Left lung (tissue), 10 donors: ENCODE results near the gene MTHFSD. TPM values are rescaled to one million over a fixed set of nuclear protein-coding genes. Genes with fewer than 3 reads are reported as not detected.

Source experiments
- ATAC-seq: fragments of 200-7000 bp; cut with Tn5 transposase; one replicate; pipeline ENCODE4 v1.9.1; 2020; ENCODE audit warnings: moderate library complexity
- DNase-seq, 4 donors: peaks; one replicate each; pipeline ENCODE4 v3.0.0-alpha.2; 2013 to 2020
- H3K27ac ChIP-seq, 2 donors: fragments of 200-600 bp; sonication (generic) in 1 of 2; one replicate each; pipeline versions ENCODE4 v1.5.0 to v1.8.0; 2020 to 2021
- H3K27me3 ChIP-seq, 2 donors: fragments of 200-600 bp; sonication (generic) in 1 of 2; one replicate each; pipeline versions ENCODE4 v1.5.0 to v1.8.0; 2020 to 2021
- H3K36me3 ChIP-seq, 2 donors: fragments of 200-600 bp; sonication (generic) in 1 of 2; one replicate each; pipeline versions ENCODE4 v1.5.0 to v1.8.0; 2020 to 2021
- H3K4me1 ChIP-seq, 2 donors: fragments of 200-600 bp; one replicate each; pipeline ENCODE4 v1.8.0; 2021
- H3K4me3 ChIP-seq, 2 donors: fragments of 200-600 bp; sonication (generic) in 1 of 2; one replicate each; pipeline versions ENCODE4 v1.5.0 to v1.8.0; 2020 to 2021; ENCODE audit warnings: mild to moderate bottlenecking in 1 of 2
- H3K9me3 ChIP-seq, 2 donors: fragments of 200-600 bp; sonication (generic) in 1 of 2; one replicate each; pipeline versions ENCODE4 v1.5.0 to v1.8.0; 2020 to 2021
- CTCF ChIP-seq, 2 donors: fragments of 200-600 bp; sonication (generic) in 1 of 2; IDR thresholded peaks; one replicate each; pipeline versions ENCODE4 v1.5.0 to v1.8.0; 2021; ENCODE audit warnings: antibody characterized with exemption in 2 of 2
- intact Hi-C, 2 donors: fragments of 100-400 bp; cut with DNase I; formaldehyde crosslinking; loops; one replicate each; pipeline versions ENCODE4 v1.11.2 to v1.14.2; 2022
- polyA plus RNA-seq, 6 donors: library from polyadenylated mRNA; unstranded; fragments of 120-200 nt; gene quantifications; one replicate each; pipeline ENCODE4 v1.2.1, GENCODE V29; 2013; ENCODE audit not compliant: insufficient read length in 6 of 6
- total RNA-seq, 2 donors: library from RNA; stranded (reverse); fragmentation: NEBNext Ultra II Directional; extraction: Animal tissue kit (Norgen Biotek cat#: 25700); gene quantifications; one replicate each; pipeline ENCODE4 v1.2.1, GENCODE V29; 2021
- donor health status: DM: no; HTN: yes; CAD: no.
- donor health status: DM: no; HTN: no; CAD: no.

MTHFSD gene
- total and polyA plus RNA-seq, 8 donors = 19.7 to 32.5 (median 28.5) TPM

GRCh38 chr16:86509759-86510464 is 45.1 kb downstream of the MTHFSD start:
- no peaks in the 10 kb centered on the region for H3K36me3 ChIP-seq
- peaks cover 81 to 100% of the 10 kb centered on the region in 2 donors for H3K27me3 ChIP-seq
- intact Hi-C loops = loop anchor here (10.0 kb wide), 2 partner anchors 315 to 435 kb away; no protein-coding TSS in a partner anchor
- H3K4me3 ChIP-seq = peak overlapping the region; percentile 53 to 54
- ATAC-seq (peak; percentile 64), DNase-seq (peak in 3 of 4 donors; percentile 69 to 96 (median 89))
- no peaks in the 10 kb centered on the region for H3K9me3 ChIP-seq
- peaks cover 0 to 42% of the 10 kb centered on the region in 2 donors for H3K4me1 ChIP-seq
- peak overlapping the region; percentile 87 to 96 for H3K27ac ChIP-seq
- no peak for TF ChIP-seq CTCF (IDR thresholded peaks at IDR 0.05)

- peak overlapping the region; percentile 87 to 96 for H3K27ac ChIP-seq
- no peaks in the 10 kb centered on the region for H3K36me3 ChIP-seq
- no peak for TF ChIP-seq CTCF (IDR thresholded peaks at IDR 0.05)
- ATAC-seq = peak; percentile 41
- peaks cover 0 to 43% of the 10 kb centered on the region in 2 donors for H3K4me1 ChIP-seq
- intact Hi-C loops = no loop called here
- H3K4me3 ChIP-seq = peak overlapping the region; percentile 53 to 54
- no peaks in the 10 kb centered on the region for H3K9me3 ChIP-seq
- peaks cover 80 to 100% of the 10 kb centered on the region in 2 donors for H3K27me3 ChIP-seq
- peak; percentile 43 to 78 (median 61) for DNase-seq
Measured at GRCh38 chr16:86508947-86509758, 45.9 kb downstream of the MTHFSD start.

- no peaks in the 10 kb centered on the region for H3K9me3 ChIP-seq
- intact Hi-C loops = no loop called here
- no peaks in the 10 kb centered on the region for H3K36me3 ChIP-seq
- no peak for TF ChIP-seq CTCF (IDR thresholded peaks at IDR 0.05)
- peaks cover 87 to 100% of the 10 kb centered on the region in 2 donors for H3K27me3 ChIP-seq
- peaks cover 0 to 43% of the 10 kb centered on the region in 2 donors for H3K4me1 ChIP-seq
- ATAC-seq (peak; percentile 8), DNase-seq (peak in 2 of 4 donors; percentile 42 to 78)
- H3K4me3 ChIP-seq = peak overlapping the region; percentile 53 to 54
- peak overlapping the region; percentile 87 to 96 for H3K27ac ChIP-seq
Measured at GRCh38 chr16:86508028-86508946, 46.7 kb downstream of the MTHFSD start.

GRCh38 chr16:86507173-86508027 is 47.6 kb downstream of the MTHFSD start:
- no peak for TF ChIP-seq CTCF (IDR thresholded peaks at IDR 0.05)
- DNase-seq (no peak), ATAC-seq (no peak)
- H3K4me1 ChIP-seq = peaks cover 0 to 43% of the 10 kb centered on the region in 2 donors
- peaks cover 86 to 100% of the 10 kb centered on the region in 2 donors for H3K27me3 ChIP-seq
- H3K4me3 ChIP-seq = peak overlapping the region; percentile 53 to 54
- peak overlapping the region; percentile 87 to 96 for H3K27ac ChIP-seq
- H3K36me3 ChIP-seq = no peaks in the 10 kb centered on the region
- intact Hi-C loops = no loop called here
- no peaks in the 10 kb centered on the region for H3K9me3 ChIP-seq
